Activated T-cell treated with anti-CD3 and anti-CD28 coated beads for 1 hour (primary cell): ENCODE results near the gene SUGP2.
"Not testable (repeated sequence)": the region's sequence is repeated elsewhere in the genome, so short reads cannot be mapped to it uniquely, and the experiment has no call there.

ENCODE experiments used
- DNase-seq: peaks from one replicate; pipeline ENCODE4 v3.0.0-alpha.2; 2020; ENCODE audit warnings: low read depth

The SUGP2 gene

DNA sequence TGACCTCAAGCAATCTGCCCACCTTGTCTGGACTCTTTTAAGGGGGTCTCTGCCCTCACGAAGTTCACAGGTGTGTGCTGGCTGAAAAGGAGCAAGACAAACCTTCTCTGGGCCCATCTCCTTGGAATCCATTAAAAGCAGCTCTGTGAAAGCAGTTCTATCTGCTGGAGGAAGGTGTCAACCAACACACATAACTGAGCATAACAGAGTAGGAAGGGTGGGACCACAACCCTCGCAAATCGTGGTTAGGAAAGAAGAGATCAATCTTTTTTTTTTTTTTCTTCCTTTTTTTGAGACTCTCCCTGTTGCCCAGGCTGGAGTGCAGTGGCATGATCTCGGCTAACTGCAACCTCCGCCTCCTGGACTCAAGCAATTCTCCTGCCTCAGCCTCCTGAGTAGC is 1.4 kb downstream of the SUGP2 start:
- no peak for DNase-seq

- no peak for DNase-seq
Measured at GRCh38 chr19:19028526-19028925, 4.8 kb downstream of the SUGP2 start.

DNA sequence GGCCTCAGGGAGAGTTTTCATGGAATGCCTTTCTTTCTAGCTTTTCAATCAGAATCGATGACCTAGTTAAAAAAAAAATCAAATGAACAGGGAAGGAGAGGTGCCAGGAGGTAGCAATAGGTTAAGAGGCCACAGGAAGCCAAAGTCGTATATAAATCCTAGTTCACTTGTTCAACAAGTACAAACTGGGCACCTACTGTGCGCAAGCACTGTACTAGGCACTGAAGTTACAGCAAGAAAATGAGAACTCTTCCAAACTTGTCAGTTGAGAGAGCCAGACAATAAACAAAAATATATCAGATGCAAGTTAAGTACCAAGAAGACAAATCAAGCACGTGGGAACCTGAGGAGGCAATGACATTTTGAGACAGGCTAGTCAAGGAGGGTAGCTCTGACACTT is 6.1 kb downstream of the SUGP2 start:
- DNase-seq, result no peak

DNA sequence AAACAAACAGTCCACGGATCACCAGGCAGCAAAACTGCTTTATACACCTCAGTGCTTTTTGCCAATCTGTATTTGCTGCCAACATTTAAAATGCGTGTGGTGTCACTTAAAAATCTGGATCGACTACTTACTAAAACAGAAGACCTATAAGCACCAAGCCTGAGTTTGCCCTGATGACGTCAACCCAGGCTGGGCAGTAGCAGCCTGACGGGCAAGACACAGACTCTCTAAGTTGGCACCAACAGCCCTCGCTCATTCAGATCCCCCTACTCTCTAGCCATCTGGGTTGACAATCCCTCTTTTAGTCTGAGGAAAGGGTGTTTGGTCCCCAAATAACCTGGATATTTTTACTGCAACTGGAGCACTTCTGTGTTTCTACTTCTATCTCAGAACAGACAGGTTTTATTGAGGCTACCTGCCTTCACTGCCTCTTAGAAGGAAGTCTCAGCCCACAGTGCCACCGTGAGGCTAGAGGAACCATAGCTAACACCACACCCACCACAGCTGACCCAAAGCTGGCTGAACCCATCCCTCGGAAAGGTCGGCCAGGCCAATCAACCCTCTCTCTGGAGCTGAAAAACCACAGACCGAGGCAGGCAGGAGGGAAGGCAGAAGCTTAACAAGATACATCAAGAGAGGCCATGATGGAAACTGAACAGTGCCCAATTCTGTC is 6.9 kb downstream of the SUGP2 start:
- DNase-seq, result no peak

- no peak for DNase-seq
Measured at GRCh38 chr19:19025861-19026260, 7.5 kb downstream of the SUGP2 start.

GRCh38 chr19:19023376-19023775 is 9.9 kb downstream of the SUGP2 start:
- DNase-seq, result not testable (repeated sequence)

GRCh38 chr19:19022380-19022961 is 10.8 kb downstream of the SUGP2 start:
- no peak for DNase-seq

DNA sequence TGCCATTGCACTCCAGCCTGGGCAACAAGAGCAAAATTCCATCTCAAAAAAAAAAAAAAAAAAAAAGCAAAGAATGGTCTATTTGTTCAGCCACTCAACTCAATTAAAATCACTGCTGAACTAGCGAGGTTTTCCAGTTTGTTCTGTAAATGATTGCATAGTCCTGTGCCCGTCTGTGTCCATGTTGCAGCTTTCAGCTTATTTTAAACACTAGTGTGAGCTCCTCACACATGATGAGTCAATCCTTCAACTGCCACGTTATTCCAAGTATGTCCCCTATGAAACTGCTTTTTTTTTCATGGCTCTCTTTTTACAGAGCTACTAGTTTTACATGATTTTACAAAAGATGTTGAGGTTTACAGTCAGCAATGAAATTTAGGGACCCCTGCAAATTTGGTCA is 12.2 kb downstream of the SUGP2 start:
- no peak for DNase-seq

DNA sequence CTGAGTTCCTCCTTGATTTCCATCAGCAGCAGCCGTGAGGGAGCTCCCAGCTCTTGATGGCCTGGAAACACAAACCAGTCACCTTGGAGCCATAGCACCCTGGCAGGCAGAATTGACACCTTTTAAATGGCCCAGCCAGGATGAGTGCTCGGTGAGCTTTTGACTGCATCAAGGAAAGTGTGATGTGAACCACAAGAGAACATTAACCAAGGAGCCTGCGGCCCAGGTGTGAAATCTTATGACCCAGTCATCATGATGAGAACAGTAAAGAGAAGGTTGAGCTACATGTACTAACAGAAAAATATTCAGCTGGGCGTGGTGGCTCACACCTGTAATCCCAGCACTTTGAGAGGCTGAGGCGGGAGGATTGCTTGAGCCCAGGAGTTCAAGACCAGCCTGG is 22.8 kb downstream of the SUGP2 start:
- no peak for DNase-seq

GRCh38 chr19:19009951-19010350 is 23.4 kb downstream of the SUGP2 start:
- no peak for DNase-seq

GRCh38 chr19:19006213-19006612 is 27.1 kb downstream of the SUGP2 start:
- DNase-seq, result no peak

GRCh38 chr19:19004144-19004543 is 29.2 kb downstream of the SUGP2 start:
- DNase-seq, result no peak

GRCh38 chr19:18999896-19000620 is 33.3 kb downstream of the SUGP2 start:
- DNase-seq, result no peak

DNA sequence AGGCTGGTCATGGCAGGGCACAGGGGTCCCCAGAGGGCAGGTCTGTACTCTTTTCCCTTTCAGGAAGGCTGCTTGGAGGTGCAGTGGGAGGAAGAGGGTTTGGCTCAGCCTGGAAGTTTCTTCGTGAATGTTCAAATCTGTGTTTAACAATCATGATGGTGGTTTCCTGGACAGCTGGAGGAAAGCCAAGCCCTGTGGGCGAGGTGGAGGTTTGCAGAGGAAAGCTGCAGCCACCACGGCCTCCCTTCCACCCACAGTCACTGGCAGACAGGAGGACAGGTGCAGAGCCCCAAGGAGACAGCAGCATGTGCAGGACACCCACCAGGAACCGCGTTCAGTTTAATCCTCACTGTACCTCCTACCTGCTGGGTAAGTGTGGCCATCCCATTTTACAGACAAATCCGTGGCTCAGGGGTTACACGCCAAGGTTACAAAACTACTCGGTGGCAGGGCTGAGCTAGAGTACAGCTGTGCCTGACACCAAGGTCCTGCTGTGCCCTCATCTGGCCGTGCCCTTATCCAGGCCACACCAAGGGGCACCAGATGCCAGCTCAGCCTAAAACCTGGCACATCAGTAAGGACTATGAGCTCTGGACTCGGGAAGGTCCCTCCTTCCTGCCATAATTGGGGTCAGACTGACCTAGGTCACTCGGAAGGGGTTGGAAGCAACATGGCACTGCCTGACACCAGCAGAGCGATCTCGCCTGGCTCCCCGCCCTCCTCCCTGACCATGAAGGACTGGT is 34.1 kb downstream of the SUGP2 start:
- DNase-seq, result no peak

DNA sequence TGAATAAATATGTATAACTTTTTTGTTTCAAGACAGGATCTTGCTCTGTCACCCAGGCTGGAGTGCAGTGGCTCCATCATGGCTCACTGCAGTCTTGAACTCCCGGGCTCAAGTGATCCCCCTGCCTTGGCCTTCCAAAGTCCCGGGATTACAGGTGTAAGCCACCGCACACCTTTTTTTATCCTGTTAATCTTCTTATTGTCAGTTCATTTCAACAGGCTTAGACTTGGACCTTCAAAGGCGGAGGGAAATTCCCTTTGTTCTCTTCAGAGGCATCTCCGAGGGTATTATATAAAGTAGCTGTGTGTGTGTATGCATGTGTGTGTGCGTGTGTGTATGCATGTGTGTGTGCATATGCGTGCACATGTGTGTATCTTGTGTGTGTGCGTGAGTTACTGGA is 35.0 kb downstream of the SUGP2 start:
- no peak for DNase-seq

- DNase-seq, result no peak
Measured at GRCh38 chr19:18996796-18997394, 36.4 kb downstream of the SUGP2 start.

DNA sequence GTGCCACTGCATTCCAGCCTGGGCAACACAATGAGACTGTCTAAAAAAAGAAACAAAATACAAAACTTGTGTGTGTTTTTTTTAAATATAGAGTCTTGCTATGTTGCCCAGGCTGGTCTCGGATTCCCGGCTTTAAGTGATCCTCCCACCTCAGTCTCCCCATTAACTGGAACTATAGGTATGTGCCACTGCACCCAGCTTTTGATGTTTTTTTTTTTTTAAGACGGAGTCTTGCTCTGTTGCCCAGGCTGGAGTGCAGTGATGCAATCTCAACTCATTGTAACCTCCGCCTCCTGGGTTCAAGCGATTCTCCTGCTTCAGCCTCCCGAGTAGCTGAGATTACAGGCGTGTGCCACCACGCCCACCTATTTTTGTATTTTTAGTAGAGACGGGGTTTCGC is 37.0 kb downstream of the SUGP2 start:
- no peak for DNase-seq

GRCh38 chr19:18995804-18996241 is 37.5 kb downstream of the SUGP2 start:
- no peak for DNase-seq

GRCh38 chr19:18993115-18993514 is 40.2 kb downstream of the SUGP2 start:
- DNase-seq, result no peak

DNA sequence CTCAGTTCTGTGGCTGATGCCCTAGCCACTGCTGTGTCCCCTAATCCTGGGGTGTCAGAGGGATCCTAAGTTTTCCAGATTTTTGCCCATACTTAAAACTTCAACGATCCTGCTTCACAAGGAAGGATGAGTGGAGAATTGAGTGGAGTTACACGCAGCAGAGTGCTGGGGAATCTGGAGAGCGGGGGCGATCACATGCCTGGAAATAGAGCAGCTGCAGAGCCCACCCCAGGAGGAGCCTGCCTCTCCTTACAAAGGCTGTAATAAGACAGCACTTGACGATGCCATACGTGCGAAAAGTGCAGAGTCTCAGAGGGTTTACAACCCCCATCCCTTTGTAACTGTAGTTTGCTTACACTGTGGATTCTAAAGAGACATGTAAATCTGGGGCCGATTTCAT is 40.6 kb downstream of the SUGP2 start:
- no peak for DNase-seq

GRCh38 chr19:18991468-18991867 is 41.8 kb downstream of the SUGP2 start:
- DNase-seq, result no peak

GRCh38 chr19:18991006-18991405 is 42.3 kb downstream of the SUGP2 start:
- no peak for DNase-seq
